SW480 (cell line): ENCODE results near the gene C15orf61.

ENCODE experiments used
- DNase-seq: peaks from one replicate; pipeline ENCODE4 v3.0.0-alpha.2; 2016; ENCODE audit warnings: low spot score

The C15orf61 gene

DNA sequence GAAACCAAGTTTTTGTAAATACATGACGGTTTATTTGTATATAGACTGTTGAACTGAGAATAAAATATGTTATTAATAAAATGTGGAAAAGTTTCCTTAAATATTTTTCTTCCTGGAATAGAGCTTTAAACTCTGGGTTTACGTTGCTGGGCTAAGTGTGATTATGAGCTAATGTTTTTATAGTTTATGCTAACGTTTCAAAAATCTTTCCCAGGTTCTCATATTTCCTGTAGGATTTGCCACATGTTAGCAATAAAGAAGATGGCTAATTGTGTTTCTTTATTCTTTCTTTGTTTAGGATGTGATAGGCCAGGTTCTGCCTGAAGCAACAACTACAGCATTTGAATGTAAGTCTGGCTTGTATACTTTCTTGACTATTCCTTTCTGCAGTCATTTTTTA is 28.8 kb downstream of the C15orf61 start:
- DNase-seq: no peak

DNA sequence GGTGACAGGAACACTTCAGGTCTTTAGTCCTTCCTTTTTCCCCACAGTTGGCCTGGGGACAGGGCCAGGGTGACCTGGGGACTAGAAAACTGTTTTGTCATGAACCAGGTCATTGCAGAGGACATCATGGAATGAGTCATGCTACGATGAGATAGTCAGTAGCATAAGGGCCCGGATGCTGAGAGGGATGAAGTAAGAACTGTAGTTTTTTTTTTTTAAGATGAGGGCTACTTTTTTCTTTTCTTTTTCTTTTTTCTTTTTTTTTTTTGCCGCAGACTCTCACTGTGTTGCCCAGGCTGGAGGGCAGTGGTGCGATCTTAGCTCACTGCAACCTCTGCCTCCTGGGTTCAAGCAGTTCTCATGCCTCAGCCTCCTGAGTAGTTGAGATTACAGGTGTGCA is 29.6 kb downstream of the C15orf61 start:
- no peak for DNase-seq

- no peak for DNase-seq
Observed at GRCh38 chr15:67551207-67551743, 30.3 kb downstream of the C15orf61 start.

- no peak for DNase-seq
Observed at GRCh38 chr15:67554580-67554979, 33.6 kb downstream of the C15orf61 start.

- DNase-seq: no peak
Observed at GRCh38 chr15:67556976-67557570, 36.1 kb downstream of the C15orf61 start.

DNA sequence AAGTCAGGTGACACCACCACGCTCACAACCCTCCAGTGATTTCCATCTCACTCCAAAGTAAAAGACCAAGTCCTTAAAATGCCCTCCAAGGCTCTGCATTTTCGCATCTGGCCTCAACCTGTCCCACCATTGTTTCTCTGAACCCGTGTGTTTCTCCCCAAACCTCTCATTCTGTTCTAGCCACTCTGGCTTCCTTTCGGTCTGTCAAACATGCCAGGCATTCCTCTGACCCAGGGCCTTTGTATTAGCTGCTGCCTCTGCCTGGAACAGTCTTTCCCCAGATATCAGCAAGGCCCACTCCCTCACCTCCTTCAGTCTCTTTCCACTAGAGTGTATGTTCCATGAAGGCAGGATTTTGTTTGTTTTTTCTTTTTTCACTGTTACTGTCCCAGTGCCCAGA is 37.6 kb downstream of the C15orf61 start:
- no peak for DNase-seq

- DNase-seq: no peak
Observed at GRCh38 chr15:67559158-67559557, 38.2 kb downstream of the C15orf61 start.

DNA sequence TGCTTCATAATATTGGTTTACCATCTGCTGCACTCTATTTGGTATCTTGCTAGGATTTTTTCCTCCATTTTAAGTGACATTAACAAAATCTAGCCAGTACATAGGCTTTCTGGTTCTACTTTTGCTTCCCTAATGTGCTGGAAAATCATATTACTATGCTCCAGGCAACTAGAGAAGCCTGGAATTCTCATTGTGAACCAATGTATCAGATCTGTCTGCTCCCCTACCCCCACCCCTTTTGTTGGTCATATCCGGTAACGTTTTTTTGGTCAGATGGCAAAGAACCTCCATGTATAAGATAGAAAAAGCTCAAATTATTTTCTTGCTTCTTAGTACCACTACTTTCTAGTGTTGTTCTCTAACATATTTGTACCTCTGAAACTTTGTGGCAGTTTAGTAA is 38.6 kb downstream of the C15orf61 start:
- no peak for DNase-seq

- DNase-seq: no peak
Observed at GRCh38 chr15:67560320-67560719, 39.4 kb downstream of the C15orf61 start.

- no peak for DNase-seq
Observed at GRCh38 chr15:67563092-67563491, 42.2 kb downstream of the C15orf61 start.

DNA sequence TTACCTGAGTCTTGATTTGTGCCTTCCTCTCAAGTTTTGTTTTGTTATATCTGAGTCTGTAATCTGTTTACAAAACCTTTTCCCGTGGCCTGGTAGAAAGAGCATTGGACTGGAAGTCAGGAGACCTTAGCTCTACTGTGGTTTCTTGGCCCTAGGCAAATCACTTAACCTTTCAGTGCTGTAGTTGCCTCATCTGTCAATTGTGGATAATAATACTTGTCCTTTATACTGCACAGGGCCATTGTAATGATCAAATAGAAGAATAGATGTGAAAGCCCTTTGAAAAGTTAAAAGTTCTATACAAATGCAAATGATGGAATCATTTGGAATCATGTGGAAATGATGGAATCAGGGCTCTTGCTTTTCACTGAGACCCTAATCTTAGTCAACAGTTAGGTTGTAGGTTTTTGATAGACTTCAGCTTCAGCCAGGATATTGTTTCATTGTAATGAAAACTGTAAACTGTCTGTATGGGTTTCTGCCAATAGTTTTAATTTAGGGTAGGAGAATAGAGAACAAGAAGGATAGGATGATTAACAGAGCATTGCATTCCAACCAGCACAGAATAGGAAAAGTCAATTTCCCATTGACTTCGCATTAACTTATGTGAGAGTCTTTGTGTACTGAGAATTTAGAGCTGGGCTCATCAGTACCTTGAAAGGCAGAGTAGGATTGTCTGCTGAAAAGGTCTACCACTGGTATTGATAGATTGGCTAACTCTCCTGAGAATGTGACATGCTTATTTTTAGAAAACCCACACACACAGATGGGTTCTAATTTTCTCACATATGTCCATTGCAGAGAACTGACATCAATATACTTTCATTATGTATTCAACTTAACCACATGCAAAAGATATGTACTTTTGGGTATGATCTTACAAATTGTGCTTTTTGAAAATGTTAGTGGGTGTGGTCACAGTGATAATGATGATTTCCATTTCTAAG is 43.4 kb downstream of the C15orf61 start:
- DNase-seq: no peak

DNA sequence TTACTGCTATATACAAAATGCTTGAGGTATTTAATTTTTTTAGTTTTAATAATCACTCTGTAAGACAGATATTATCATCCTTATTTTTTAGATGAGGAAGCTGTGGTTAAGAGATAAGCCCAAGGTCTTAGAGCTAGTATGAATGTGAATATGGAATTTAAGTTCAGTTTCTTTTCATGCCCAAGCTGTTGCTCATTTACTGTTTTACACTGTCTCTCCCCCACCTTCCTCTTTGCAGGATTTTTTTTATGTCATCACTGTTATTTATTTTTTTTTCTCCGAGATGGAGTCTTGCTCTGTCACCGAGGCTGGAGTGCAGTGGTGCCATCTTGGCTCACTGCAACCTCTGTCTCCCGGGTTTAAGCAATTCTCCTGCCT is 44.0 kb downstream of the C15orf61 start:
- DNase-seq: no peak

DNA sequence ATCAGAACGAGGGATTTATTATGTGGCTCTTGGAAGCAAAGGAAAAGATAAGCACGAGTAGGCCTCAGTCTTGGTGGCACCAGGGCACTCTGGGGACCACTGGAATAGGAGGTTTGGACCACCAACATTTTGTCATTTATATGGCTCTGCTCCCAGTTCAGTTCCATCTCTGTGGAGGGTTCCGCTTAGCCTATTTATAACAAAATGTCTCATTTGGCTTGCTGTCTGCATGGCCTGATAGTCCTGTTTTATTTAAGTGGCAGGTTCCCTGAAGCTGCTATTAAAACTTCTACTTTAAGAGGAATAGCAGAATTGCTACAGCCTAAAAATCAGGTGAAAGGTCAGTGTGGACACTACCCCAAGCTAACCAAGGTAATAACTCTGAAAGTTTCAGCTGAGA is 48.7 kb downstream of the C15orf61 start:
- DNase-seq: no peak

DNA sequence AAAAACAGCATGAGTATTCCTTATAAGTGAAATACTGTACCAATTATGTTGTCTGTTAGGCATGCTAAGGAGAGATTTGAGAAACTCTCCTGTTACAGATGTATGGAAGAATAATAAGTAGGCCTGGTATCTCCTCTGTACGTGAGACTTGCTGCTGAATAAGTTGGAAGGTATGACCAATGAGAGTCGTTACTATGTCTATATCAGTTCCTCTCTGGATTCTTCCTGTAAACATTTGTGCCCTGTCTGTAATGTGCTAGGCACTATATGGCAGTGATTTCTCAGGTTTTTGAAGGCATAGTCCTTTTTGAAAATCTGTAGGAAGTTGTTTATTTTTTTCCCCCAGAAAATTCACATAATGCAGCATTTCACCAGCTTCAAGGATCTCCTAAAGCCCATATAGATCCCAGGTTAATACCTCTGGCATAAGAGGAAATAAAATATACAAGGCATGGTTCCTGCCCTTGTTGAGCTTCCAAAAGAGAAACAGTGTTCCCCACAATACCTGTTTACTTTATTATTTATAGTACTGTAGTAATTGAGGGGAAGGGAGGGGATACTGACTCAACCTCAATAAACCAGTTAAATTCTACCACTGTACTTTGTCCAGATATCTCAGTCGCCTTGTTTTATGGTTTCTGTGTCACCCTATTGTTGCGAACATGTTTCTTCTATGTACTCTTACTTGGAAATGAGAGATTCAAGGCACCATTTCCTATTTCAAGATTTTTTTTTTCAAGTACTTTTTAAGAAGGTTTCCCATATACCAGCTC is 50.1 kb downstream of the C15orf61 start:
- peak; percentile 13 for DNase-seq

- no peak for DNase-seq
Observed at GRCh38 chr15:67571648-67572415, 50.9 kb downstream of the C15orf61 start.

DNA sequence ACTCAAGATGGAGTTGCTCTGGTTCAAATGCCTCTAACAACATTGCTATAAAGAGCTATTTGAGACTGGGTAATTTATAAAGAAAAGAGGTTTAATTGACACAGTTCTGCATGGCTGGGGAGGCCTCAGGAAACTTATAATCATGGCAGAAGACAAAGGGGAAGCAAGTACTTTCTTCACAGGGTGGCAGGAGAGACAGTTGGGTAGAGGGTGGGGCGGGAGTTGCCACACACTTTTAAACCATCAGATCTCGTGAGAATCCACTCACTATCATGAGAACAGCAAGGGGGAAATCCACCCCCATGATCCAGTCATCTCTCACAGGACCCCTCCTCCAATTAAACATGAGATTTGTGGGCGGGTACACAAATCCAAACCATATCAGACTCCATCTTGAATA is 52.3 kb downstream of the C15orf61 start:
- DNase-seq: no peak

GRCh38 chr15:67575039-67575502 is 54.1 kb downstream of the C15orf61 start:
- DNase-seq: peak; percentile 20

- DNase-seq: no peak
Observed at GRCh38 chr15:67578020-67578600, 57.2 kb downstream of the C15orf61 start.

DNA sequence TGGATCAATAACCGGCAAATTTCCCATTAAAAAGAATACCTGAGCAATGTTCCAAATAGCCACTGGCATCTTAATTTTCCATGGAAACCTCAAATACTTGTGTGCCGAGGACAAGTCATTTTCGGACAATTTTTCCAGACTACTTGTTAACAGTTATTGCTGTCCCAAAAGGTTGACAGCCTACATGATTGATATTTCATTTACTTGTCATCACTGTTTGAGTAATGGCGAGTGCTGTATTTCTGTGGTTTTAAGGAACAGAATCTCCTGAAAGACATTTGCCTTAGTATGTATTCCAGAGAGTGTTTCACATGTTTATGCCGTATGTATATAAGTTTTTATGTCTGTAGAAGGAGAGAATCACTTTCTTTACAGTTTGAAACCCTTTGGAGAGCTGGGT is 58.2 kb downstream of the C15orf61 start:
- no peak for DNase-seq
